Fibroblast of villous mesenchyme (primary cell): ENCODE data around the gene GRM8. TPM values are rescaled to one million over a fixed set of nuclear protein-coding genes. Genes with fewer than 3 reads are reported as not detected.
A peak's percentile ranks its signal among the peaks of the same experiment; 100 is the strongest.

Experiments used
- DNase-seq: peaks from one replicate; pipeline ENCODE4 v3.0.0-alpha.2; 2010; ENCODE audit warnings: low read depth
- H3K4me3 ChIP-seq: 2 replicates; pipeline ENCODE4 v1.5.1; 2011; ENCODE audit warnings: low read depth, mild to moderate bottlenecking, low read length
- CTCF ChIP-seq: IDR thresholded peaks from 2 replicates; pipeline ENCODE4 v1.5.1; 2012; ENCODE audit warnings: low read depth, mild to moderate bottlenecking, low read length; ENCODE audit not compliant: insufficient read depth
- total RNA-seq: library from RNA; depleted of rRNA; stranded (reverse); fragments of >200 nt; gene quantifications from 2 replicates; pipeline ENCODE4 v1.2.3, GENCODE V29; 2012

GRM8 gene
- total RNA-seq, 1 donor: not detected

GRCh38 chr7:127135871-127136485, 116.8 kb downstream of the GRM8 start:
- TF ChIP-seq CTCF: no peak
- DNase-seq: no peak
- H3K4me3 ChIP-seq: no peak overlapping the region

GRCh38 chr7:127123220-127123619, 129.5 kb downstream of the GRM8 start:
- TF ChIP-seq CTCF: no peak
- DNase-seq: no peak
- no peak overlapping the region for H3K4me3 ChIP-seq

GRCh38 chr7:127119517-127119916, 133.2 kb downstream of the GRM8 start:
- no peak for DNase-seq
- no peak for TF ChIP-seq CTCF
- no peak overlapping the region for H3K4me3 ChIP-seq

- TF ChIP-seq CTCF: no peak
- no peak overlapping the region for H3K4me3 ChIP-seq
- DNase-seq: no peak
Observed at GRCh38 chr7:127114742-127115265, 137.9 kb downstream of the GRM8 start.

- TF ChIP-seq CTCF: peak; percentile 50
- peak; percentile 43 for DNase-seq
- no peak overlapping the region for H3K4me3 ChIP-seq
Observed at GRCh38 chr7:127107601-127108007, 145.1 kb downstream of the GRM8 start.

- H3K4me3 ChIP-seq: no peak overlapping the region
- TF ChIP-seq CTCF: no peak
Observed at GRCh38 chr7:127093340-127093739, 159.4 kb downstream of the GRM8 start.

GRCh38 chr7:127091620-127092019, 161.1 kb downstream of the GRM8 start:
- no peak for DNase-seq
- TF ChIP-seq CTCF: no peak
- no peak overlapping the region for H3K4me3 ChIP-seq

More at GRCh38 chr7:127093340-127093739, 159.4 kb downstream of the GRM8 start:
- no peak for DNase-seq
